Fibroblast of lung (primary cell): ENCODE results near the gene OR6N1. TPM values are rescaled to one million over a fixed set of nuclear protein-coding genes. Genes with fewer than 3 reads are reported as not detected.

Source experiments
- DNase-seq, 2 donors: peaks; one replicate each; pipeline versions ENCODE4 v3.0.0 to v3.0.0-alpha.2; 2010; ENCODE audit warnings: low read depth in 2 of 2
- H2AFZ ChIP-seq: 2 replicates; pipeline ENCODE4 v1.5.1; 2012; ENCODE audit warnings: low read length, control low read depth, inconsistent platforms
- H3K27ac ChIP-seq: 2 replicates; pipeline ENCODE4 v1.5.1; 2011; ENCODE audit warnings: low read length, control low read depth; ENCODE audit not compliant: insufficient read depth
- H3K27me3 ChIP-seq: 2 replicates; pipeline ENCODE4 v1.5.1; 2011; ENCODE audit warnings: mild to moderate bottlenecking, low read length; ENCODE audit not compliant: control insufficient read depth, insufficient read depth
- H3K36me3 ChIP-seq: 2 replicates; pipeline ENCODE4 v1.5.1; 2011; ENCODE audit warnings: low read length; ENCODE audit not compliant: control insufficient read depth, insufficient read depth
- H3K4me1 ChIP-seq: 2 replicates; pipeline ENCODE4 v1.5.1; 2011; ENCODE audit warnings: low read length; ENCODE audit not compliant: control insufficient read depth, insufficient read depth; ENCODE audit errors: extremely low read depth
- H3K4me2 ChIP-seq: 2 replicates; pipeline ENCODE4 v1.5.1; 2011; ENCODE audit warnings: low read length, control low read depth; ENCODE audit not compliant: insufficient read depth; ENCODE audit errors: extremely low read depth
- H3K4me3 ChIP-seq, 4 experiments: fragments of 200-600 bp in 1 of 4; sonication (generic) in 1 of 4; replicated peaks in 1 of 4; 2 replicates each; pipeline ENCODE4 v1.5.1; 2011 to 2016; ENCODE audit warnings: low read length in 4 of 4, low read depth in 3 of 4, mild to moderate bottlenecking in 3 of 4, control low read depth in 2 of 4, inconsistent platforms in 1 of 4, mixed read lengths in 1 of 4; ENCODE audit not compliant: insufficient read depth in 1 of 4; ENCODE audit errors: control extremely low read depth in 1 of 4
- H3K79me2 ChIP-seq: 2 replicates; pipeline ENCODE4 v1.5.1; 2012; ENCODE audit warnings: mild to moderate bottlenecking, low read length, inconsistent platforms; ENCODE audit not compliant: control insufficient read depth, insufficient read depth
- H3K9ac ChIP-seq: 2 replicates; pipeline ENCODE4 v1.5.1; 2011; ENCODE audit warnings: mild to moderate bottlenecking, low read length, control low read depth; ENCODE audit not compliant: insufficient read depth
- H3K9me3 ChIP-seq: 2 replicates; pipeline ENCODE4 v1.5.1; 2012; ENCODE audit warnings: low read depth, low read length; ENCODE audit not compliant: control insufficient read depth, insufficient read depth
- H4K20me1 ChIP-seq: 2 replicates; pipeline ENCODE4 v1.5.1; 2011; ENCODE audit warnings: low read length; ENCODE audit not compliant: control insufficient read depth, insufficient read depth; ENCODE audit errors: extremely low read depth
- CTCF ChIP-seq, 2 donors: IDR thresholded peaks in 1 of 2; conservative IDR thresholded peaks in 1 of 2; 1 replicate in 1 of 2; 2 replicates in 1 of 2; pipeline ENCODE4 v1.5.1; 2011 to 2012; ENCODE audit warnings: low read length in 2 of 2, control low read depth in 1 of 2, inconsistent platforms in 1 of 2, low read depth in 1 of 2, mild to moderate bottlenecking in 1 of 2
- EZH2 ChIP-seq: IDR thresholded peaks from 2 replicates; pipeline ENCODE4 v1.5.1; 2012; ENCODE audit warnings: low read length, control low read depth, mild to moderate bottlenecking; ENCODE audit errors: missing control alignments
- polyA plus RNA-seq, 2 donors: library from polyadenylated mRNA; depleted of rRNA in 1 of 2; stranded (reverse) in 1 of 2; unstranded in 1 of 2; fragments of >200 nt; gene quantifications; 2 replicates each; pipeline ENCODE4 v1.2.1, GENCODE V29; 2011 to 2012; ENCODE audit warnings: missing spikeins in 1 of 2
- total RNA-seq: library from RNA; depleted of rRNA; stranded (reverse); fragments of >200 nt; gene quantifications from 2 replicates; pipeline ENCODE4 v1.2.1, GENCODE V29; 2014

The OR6N1 gene
- total and polyA plus RNA-seq, 2 donors (not counting 1 experiment from before 2014, with no cell fraction given), result not detected

DNA sequence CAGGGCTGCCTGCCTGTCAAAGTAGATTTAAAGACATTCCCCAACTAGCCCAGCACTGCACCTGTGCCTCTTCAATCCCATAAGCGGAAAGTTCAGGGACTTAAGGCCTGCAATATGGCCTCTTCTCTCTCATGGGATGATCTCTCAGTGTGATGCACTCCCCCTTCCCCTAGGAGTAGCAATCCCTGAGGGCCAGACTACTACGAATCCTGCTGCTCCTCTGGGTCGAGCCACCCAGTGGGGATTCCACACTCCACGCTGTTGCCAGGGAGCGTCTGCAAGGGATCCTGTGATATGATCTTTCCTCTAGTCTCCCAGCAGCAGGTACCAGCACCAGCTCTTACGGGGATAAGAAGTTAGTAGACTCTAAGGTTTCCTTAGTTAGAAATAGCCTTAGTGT, 22.3 kb upstream of the OR6N1 start:
- no peaks in the 10 kb centered on the region for H3K9me3 ChIP-seq
- no peak for TF ChIP-seq EZH2
- TF ChIP-seq CTCF (conservative IDR thresholded peaks at IDR 0.05 in 1 of 2, IDR thresholded peaks at IDR 0.05 in 1 of 2; ENCODE audit: low read depth in 1 of 2, low read length in 2 of 2), result no peak
- no peaks in the 10 kb centered on the region for H3K4me1 ChIP-seq
- no peak overlapping the region for H3K27ac ChIP-seq
- H3K79me2 ChIP-seq, result no peaks in the 10 kb centered on the region
- no peaks in the 10 kb centered on the region for H3K36me3 ChIP-seq
- H3K27me3 ChIP-seq, result no peaks in the 10 kb centered on the region
- DNase-seq, result no peak
- no peak overlapping the region for H2AFZ ChIP-seq
- H3K4me2 ChIP-seq, result no peak overlapping the region
- H4K20me1 ChIP-seq, result no peaks in the 10 kb centered on the region
- H3K4me3 ChIP-seq, result no peak overlapping the region
- H3K9ac ChIP-seq, result no peak overlapping the region

GRCh38 chr1:158793604-158794003, 21.6 kb upstream of the OR6N1 start:
- H2AFZ ChIP-seq, result no peak overlapping the region
- DNase-seq, result no peak
- H3K27me3 ChIP-seq, result no peaks in the 10 kb centered on the region
- H3K4me1 ChIP-seq, result no peaks in the 10 kb centered on the region
- no peak overlapping the region for H3K4me3 ChIP-seq
- H3K79me2 ChIP-seq, result no peaks in the 10 kb centered on the region
- no peaks in the 10 kb centered on the region for H3K36me3 ChIP-seq
- no peaks in the 10 kb centered on the region for H3K9me3 ChIP-seq
- no peak overlapping the region for H3K4me2 ChIP-seq
- H3K27ac ChIP-seq, result no peak overlapping the region
- no peak overlapping the region for H3K9ac ChIP-seq
- TF ChIP-seq CTCF (conservative IDR thresholded peaks at IDR 0.05 in 1 of 2, IDR thresholded peaks at IDR 0.05 in 1 of 2; ENCODE audit: low read depth in 1 of 2, low read length in 2 of 2) (no peak), EZH2 (no peak)
- no peaks in the 10 kb centered on the region for H4K20me1 ChIP-seq

DNA sequence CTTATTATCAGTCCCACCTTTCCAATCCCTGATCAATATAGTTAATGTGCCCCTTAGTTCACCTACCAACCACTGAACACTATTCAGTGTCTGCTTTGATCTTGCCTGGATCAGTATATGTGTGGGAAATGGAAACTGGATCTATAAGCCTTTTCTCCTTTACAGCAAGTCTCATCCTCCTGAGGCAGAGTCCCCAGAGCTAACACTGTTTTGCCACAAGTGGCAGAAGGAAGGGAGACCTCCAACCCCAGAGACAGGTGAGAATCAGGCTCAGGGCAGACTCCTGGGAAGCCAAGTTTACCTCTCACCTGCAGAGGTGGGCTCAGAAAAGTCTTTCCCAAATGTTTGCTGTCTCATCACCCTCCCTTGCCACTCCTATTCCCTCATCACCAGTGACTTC, 9.1 kb upstream of the OR6N1 start, which contains the start of gene OR6N2:
Gene OR6N2 (minus strand): TSS at position 101 of the 400 bp plus-strand sequence. CDS start 3,569 bp downstream, outside the sequence.
- H3K9me3 ChIP-seq, result no peaks in the 10 kb centered on the region
- H3K9ac ChIP-seq, result no peak within 1 kb of the TSS
- no peaks in the 10 kb centered on the region for H3K4me1 ChIP-seq
- H3K4me3 ChIP-seq, result no peak within 1 kb of the TSS
- H3K27ac ChIP-seq, result no peak within 1 kb of the TSS
- TF ChIP-seq CTCF (conservative IDR thresholded peaks at IDR 0.05 in 1 of 2, IDR thresholded peaks at IDR 0.05 in 1 of 2; ENCODE audit: low read depth in 1 of 2, low read length in 2 of 2), result no peak
- TF ChIP-seq EZH2, result no peak
- H4K20me1 ChIP-seq, result no peaks in the 10 kb centered on the region
- DNase-seq, result no peak
- H3K36me3 ChIP-seq, result no peaks in the 10 kb centered on the region
- H3K4me2 ChIP-seq, result no peak within 1 kb of the TSS
- no peak within 1 kb of the TSS for H2AFZ ChIP-seq
- H3K79me2 ChIP-seq, result no peaks in the 10 kb centered on the region
- H3K27me3 ChIP-seq, result no peaks in the 10 kb centered on the region
